HepG2 (cell line): ENCODE results near the gene HS6ST1. TPM values are rescaled to one million over a fixed set of nuclear protein-coding genes. Genes with fewer than 3 reads are reported as not detected.

Source experiments
- MAFF ChIP-seq: IDR thresholded peaks from 2 replicates; pipeline ENCODE4 v1.6.1; 2011; ENCODE audit warnings: low read depth, low read length, improper control_type of control experiment
- MAFK ChIP-seq, 2 experiments: IDR thresholded peaks in 1 of 2; conservative IDR thresholded peaks in 1 of 2; 2 replicates each; pipeline ENCODE4 v1.6.1; 2011; ENCODE audit warnings: improper control_type of control experiment in 2 of 2, low read length in 2 of 2
- polyA plus RNA-seq, 8 experiments: library from polyadenylated mRNA; depleted of rRNA in 3 of 8; stranded (reverse) in 7 of 8; unstranded in 1 of 8; fragments of >200 nt; fragmentation: Illumina TruSeq in 4 of 8; extraction: Trizol in 4 of 8; gene quantifications; 2 replicates each; pipeline versions ENCODE4 v1.2.1 to v1.2.3, GENCODE V29; 2011 to 2016; ENCODE audit warnings: low read depth in 4 of 8, missing spikeins in 1 of 8, mixed read lengths in 1 of 8; ENCODE audit not compliant: insufficient read depth in 1 of 8
- small RNA-seq, 3 experiments: library from RNA; depleted of rRNA; stranded (forward); fragments of <200 nt; gene quantifications; one replicate each; pipeline ENCODE3, GENCODE V24; 2012; ENCODE audit warnings: low read depth in 2 of 3, low replicate concordance in 1 of 3; ENCODE audit not compliant: insufficient read length in 3 of 3, insufficient read depth in 2 of 3
- total RNA-seq, 5 experiments: library from RNA; depleted of rRNA; stranded (reverse); fragments of >200 nt; fragmentation: Illumina TruSeq; extraction: Trizol; gene quantifications; 2 replicates each; pipeline ENCODE4 v1.2.3, GENCODE V29; 2016; ENCODE audit warnings: low read depth in 1 of 5
- TF ChIP-seq, protein P1 (sequence below): sonication (generic); formaldehyde crosslinking; IDR thresholded peaks from 2 replicates; pipeline ENCODE4 v1.4.0; 2020; ENCODE audit warnings: mild to moderate bottlenecking, missing genetic modification reagents

Gene HS6ST1
- total and polyA plus RNA-seq, 2 of the 13 experiments (the other 11 are each of a cell fraction or from before 2014, with no cell fraction given) = 34.5 to 84.6 TPM

DNA sequence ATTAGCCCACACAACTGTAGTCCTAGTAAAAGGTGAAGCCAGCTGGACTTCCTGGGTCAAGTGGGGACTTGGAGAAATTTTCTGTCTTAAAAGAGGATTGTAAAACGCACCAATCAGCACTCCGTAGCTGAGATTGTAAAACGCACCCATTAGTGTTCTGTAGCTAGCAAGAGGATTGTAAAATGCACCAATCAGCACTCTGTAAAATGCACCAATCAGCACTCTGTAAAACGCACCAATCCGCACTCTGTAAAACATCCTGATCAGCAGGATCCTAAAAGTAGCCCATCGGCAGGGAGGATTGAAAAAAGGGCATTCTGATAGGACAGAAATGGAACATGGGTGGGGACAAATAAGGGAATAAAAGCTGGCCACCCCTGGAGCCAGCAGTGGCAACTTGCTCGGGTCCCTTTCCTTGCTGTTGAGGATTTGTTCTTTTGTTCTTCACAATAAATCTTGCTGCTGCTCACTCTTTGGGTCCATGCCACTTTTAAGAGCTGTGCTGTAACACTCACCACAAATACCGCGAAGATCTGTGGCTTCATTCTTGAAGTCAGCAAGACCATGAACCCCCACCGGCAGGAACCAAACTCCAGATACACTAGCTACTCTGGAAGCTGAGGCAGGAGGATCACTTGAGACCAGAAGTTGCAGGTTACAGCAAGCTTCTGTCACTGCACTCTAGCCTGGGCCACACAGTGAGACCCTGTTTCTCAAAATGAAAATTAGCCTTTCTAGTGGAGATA lies 102.6 kb downstream of the HS6ST1 start (continued):
- TF ChIP-seq, protein P1, sequence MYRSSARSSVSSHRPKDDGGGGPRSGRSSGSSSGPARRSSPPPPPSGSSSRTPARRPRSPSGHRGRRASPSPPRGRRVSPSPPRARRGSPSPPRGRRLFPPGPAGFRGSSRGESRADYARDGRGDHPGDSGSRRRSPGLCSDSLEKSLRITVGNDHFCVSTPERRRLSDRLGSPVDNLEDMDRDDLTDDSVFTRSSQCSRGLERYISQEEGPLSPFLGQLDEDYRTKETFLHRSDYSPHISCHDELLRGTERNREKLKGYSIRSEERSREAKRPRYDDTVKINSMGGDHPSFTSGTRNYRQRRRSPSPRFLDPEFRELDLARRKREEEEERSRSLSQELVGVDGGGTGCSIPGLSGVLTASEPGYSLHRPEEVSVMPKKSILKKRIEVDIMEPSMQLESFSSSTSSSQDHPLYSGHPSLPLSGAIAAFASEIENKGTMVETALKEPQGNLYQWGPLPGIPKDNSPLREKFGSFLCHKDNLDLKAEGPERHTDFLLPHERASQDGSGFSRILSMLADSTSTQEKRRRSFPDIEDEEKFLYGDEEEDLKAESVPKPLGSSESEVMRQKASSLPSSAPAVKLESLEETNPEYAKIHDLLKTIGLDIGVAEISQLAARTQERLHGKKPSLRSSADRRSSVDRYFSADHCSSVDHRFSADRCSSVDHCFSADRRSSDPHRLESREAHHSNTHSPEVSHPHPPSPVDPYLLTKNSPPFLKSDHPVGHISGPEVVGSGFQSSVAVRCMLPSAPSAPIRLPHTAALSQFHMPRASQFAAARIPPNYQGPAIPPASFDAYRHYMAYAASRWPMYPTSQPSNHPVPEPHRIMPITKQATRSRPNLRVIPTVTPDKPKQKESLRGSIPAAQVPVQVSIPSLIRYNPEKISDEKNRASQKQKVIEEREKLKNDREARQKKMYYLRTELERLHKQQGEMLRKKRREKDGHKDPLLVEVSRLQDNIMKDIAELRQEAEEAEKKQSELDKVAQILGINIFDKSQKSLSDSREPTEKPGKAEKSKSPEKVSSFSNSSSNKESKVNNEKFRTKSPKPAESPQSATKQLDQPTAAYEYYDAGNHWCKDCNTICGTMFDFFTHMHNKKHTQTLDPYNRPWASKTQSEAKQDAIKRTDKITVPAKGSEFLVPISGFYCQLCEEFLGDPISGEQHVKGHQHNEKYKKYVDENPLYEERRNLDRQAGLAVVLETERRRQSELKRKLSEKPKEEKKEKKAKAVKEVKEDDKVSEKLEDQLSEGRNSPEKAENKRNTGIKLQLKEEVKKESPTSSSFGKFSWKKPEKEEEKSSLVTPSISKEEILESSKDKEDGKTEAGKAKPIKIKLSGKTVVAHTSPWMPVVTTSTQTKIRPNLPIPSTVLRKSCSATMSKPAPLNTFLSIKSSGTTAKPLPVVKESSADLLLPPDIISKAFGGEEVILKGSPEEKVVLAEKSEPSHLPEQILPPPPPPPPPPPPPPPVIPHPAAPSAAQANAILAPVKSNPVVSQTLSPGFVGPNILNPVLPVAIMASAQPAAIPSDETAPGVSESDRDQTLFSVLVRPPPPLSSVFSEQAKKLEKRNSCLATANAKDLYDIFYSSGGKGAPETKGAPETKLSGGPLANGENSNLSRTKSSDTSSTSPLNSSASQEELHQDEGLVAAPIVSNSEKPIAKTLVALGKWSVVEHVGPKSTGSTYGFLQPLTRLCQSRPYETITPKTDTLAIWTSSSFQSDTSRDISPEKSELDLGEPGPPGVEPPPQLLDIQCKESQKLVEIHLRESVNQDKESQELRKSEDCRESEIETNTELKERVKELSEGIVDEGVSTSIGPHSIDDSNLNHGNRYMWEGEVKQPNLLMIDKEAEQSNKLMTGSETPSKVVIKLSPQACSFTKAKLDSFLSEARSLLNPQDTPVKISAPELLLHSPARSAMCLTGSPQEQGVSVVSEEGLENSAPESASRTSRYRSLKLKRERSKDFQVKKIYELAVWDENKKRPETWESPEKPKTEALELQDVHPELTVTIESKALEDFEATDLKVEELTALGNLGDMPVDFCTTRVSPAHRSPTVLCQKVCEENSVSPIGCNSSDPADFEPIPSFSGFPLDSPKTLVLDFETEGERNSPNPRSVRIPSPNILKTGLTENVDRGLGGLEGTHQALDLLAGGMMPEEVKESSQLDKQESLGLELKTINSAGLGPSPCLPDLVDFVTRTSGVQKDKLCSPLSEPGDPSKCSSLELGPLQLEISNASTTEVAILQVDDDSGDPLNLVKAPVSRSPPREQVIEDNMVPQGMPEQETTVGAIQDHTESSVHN (CRISPR knock-in tag) = no peak
- TF ChIP-seq MAFK (conservative IDR thresholded peaks at IDR 0.05 in 1 of 2, IDR thresholded peaks at IDR 0.05 in 1 of 2; ENCODE audit: low read length in 2 of 2) = peak; percentile 44 to 76; a peak in 3 of 4 replicates
- peak; percentile 66 for TF ChIP-seq MAFF

Small RNA genes within 50 kb of the gene (small RNA-seq; reads per million reads assigned to genes)
- gene RF00019 = 0 reads per million in 3 experiments

Other genes with a start within 250 kb of the HS6ST1 start
- 56.4 and 83.2 TPM in 2 replicates for gene UGGT1, start 227.7 kb downstream of the HS6ST1 start, total RNA-seq (2016; rRNA removed; fragmentation: Illumina TruSeq; extraction: Trizol)
- 26.7 and 35.8 TPM in 2 replicates for gene UGGT1, start 227.7 kb downstream of the HS6ST1 start, polyA plus RNA-seq (2011; rRNA removed)